K562 (cell line): ENCODE measurements around the gene TCEAL8. TPM values are rescaled to one million over a fixed set of nuclear protein-coding genes. Genes with fewer than 3 reads are reported as not detected.

Source experiments
- CXXC5 ChIP-seq: fragments of 250-450 bp; sonication (Bioruptor Pico); IDR thresholded peaks from 2 replicates; pipeline ENCODE4 v1.8.0; 2022; ENCODE audit warnings: inconsistent platforms, mild to moderate bottlenecking, moderate library complexity
- DACH1 ChIP-seq: fragments of 450-650 bp; IDR thresholded peaks from 2 replicates; pipeline ENCODE4 v1.6.1; 2018; ENCODE audit not compliant: partially characterized antibody
- DPF2 ChIP-seq: fragments of 450-650 bp; IDR thresholded peaks from 2 replicates; pipeline ENCODE4 v1.6.1; 2016
- MYBL2 ChIP-seq, 2 experiments: fragments of 450-650 bp in 1 of 2; sonication (generic) in 1 of 2; formaldehyde crosslinking in 1 of 2; IDR thresholded peaks; 2 replicates each; pipeline versions ENCODE4 v1.6.1 to v1.8.1; 2017 to 2022; ENCODE audit warnings: borderline replicate concordance in 1 of 2, inconsistent platforms in 1 of 2, low read depth in 1 of 2, mild to moderate bottlenecking in 1 of 2, missing genetic modification reagents in 1 of 2, moderate library complexity in 1 of 2
- NR4A1 ChIP-seq, 2 experiments: fragments of 250-450 bp in 1 of 2; fragments of 450-650 bp in 1 of 2; sonication (Bioruptor Pico) in 1 of 2; IDR thresholded peaks; 2 replicates each; pipeline versions ENCODE4 v1.4.0 to v1.6.1; 2016 to 2020; ENCODE audit warnings: mild to moderate bottlenecking in 2 of 2, missing compliant biosample characterization in 1 of 2, missing genetic modification characterization in 1 of 2, moderate library complexity in 1 of 2
- SRSF9 ChIP-seq: fragments of 200-400 bp; formaldehyde crosslinking; IDR thresholded peaks from 2 replicates; pipeline ENCODE4 v1.6.1; 2017; ENCODE audit warnings: low read depth, low read length, borderline replicate concordance
- TAL1 ChIP-seq: fragments of 450-650 bp; IDR thresholded peaks from 2 replicates; pipeline ENCODE4 v1.6.1; 2016; ENCODE audit warnings: mild to moderate bottlenecking
- TARDBP ChIP-seq: fragments of 450-650 bp; IDR thresholded peaks from 2 replicates; pipeline ENCODE4 v1.6.1; 2016
- TEAD2 ChIP-seq: fragments of 450-650 bp; IDR thresholded peaks from 2 replicates; pipeline ENCODE4 v1.6.1; 2016; ENCODE audit warnings: missing genetic modification characterization, control low read depth, missing compliant biosample characterization
- ZNF707 ChIP-seq: fragments of 250-450 bp; sonication (Bioruptor Pico); conservative IDR thresholded peaks from 2 replicates; pipeline ENCODE4 v1.8.0; 2022; ENCODE audit warnings: inconsistent platforms, mild to moderate bottlenecking, moderate library complexity
- polyA plus RNA-seq, 8 experiments: library from polyadenylated mRNA; depleted of rRNA in 4 of 8; stranded (reverse) in 5 of 8; unstranded in 3 of 8; fragments of >200 nt; fragmentation: Nextera tagmentation in 2 of 8; fragmentation: Illumina TruSeq in 1 of 8; extraction: Ambion mirVana in 2 of 8; extraction: Trizol in 1 of 8; gene quantifications; 2 replicates each; pipeline versions ENCODE4 v1.2.1 to v1.2.3, GENCODE V29; 2011 to 2014; ENCODE audit warnings: inconsistent platforms in 1 of 8, missing spikeins in 1 of 8
- total RNA-seq, 7 experiments: library from RNA; depleted of rRNA in 6 of 7; stranded (reverse); fragments of >200 nt in 6 of 7; fragmentation: Illumina TruSeq in 2 of 7; extraction: Trizol in 2 of 7; gene quantifications; 2 replicates each; pipeline versions ENCODE4 v1.2.1 to v1.2.3, GENCODE V29; 2011 to 2021; ENCODE audit warnings: low replicate concordance in 1 of 7
- TF ChIP-seq, protein P1 (sequence below), 3 experiments: fragments of 200-800 bp in 1 of 3; sonication (Bioruptor generic) in 1 of 3; sonication (generic) in 1 of 3; formaldehyde crosslinking in 1 of 3; IDR thresholded peaks; 2 replicates each; pipeline versions ENCODE4 v1.6.1 to v1.8.0; 2016 to 2022; ENCODE audit warnings: mild to moderate bottlenecking in 2 of 3, missing compliant biosample characterization in 2 of 3, missing genetic modification characterization in 2 of 3, missing genetic modification reagents in 1 of 3
- TF ChIP-seq, protein P2 (sequence below): fragments of 250-450 bp; sonication (Bioruptor Pico); IDR thresholded peaks from 2 replicates; pipeline ENCODE4 v1.8.0; 2022; ENCODE audit warnings: inconsistent platforms, mild to moderate bottlenecking, moderate library complexity, borderline replicate concordance
- TF ChIP-seq, protein P3 (sequence below): fragments of 250-450 bp; sonication (Bioruptor Pico); IDR thresholded peaks from 2 replicates; pipeline ENCODE4 v1.5.0; 2020; ENCODE audit warnings: mild to moderate bottlenecking, borderline replicate concordance
- TF ChIP-seq, protein P4 (sequence below): sonication (generic); formaldehyde crosslinking; IDR thresholded peaks from 2 replicates; pipeline ENCODE4 v1.8.0; 2023; ENCODE audit warnings: mild to moderate bottlenecking, missing genetic modification reagents
- TF ChIP-seq, protein P5 (sequence below): sonication (generic); formaldehyde crosslinking; IDR thresholded peaks from 2 replicates; pipeline ENCODE4 v1.8.1; 2023; ENCODE audit warnings: mild to moderate bottlenecking, missing genetic modification reagents, moderate library complexity
- TF ChIP-seq, protein P6 (sequence below), 2 experiments: fragments of 450-650 bp; conservative IDR thresholded peaks; 2 replicates each; pipeline ENCODE4 v1.6.1; 2017; ENCODE audit warnings: mild to moderate bottlenecking in 2 of 2, moderate library complexity in 2 of 2

Gene TCEAL8
- total and polyA plus RNA-seq, 9 of the 15 experiments (the other 6 are each of a cell fraction or from before 2014, with no cell fraction given) = 49.0 to 178 (median 101) TPM

DNA sequence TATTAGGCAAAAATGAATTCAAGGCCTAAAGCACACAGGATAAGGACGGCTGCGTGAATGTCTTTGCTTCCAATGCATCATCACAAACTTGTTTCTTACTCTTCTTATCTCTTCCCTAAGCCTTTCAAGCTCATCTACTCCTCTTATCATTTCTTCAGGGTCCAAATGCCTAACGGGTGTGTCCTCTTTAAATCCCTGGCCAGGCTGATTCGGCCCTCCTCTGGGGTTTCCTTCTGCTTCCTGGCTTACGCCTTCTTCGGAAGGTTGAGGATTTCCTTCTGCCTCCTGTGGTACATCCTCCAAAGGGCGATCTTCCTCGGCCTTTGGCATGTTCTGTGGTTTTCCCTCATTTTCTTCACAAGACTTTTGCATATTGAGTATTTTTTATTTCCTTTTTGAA is 1.3 kb downstream of the TCEAL8 start (continued):
- TF ChIP-seq, protein P1, sequence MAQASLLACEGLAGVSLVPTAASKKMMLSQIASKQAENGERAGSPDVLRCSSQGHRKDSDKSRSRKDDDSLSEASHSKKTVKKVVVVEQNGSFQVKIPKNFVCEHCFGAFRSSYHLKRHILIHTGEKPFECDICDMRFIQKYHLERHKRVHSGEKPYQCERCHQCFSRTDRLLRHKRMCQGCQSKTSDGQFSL (CRISPR knock-in tag; IDR thresholded peaks at IDR 0.05) = no peak
- TF ChIP-seq, protein P1 (tag; IDR thresholded peaks at IDR 0.05) = no peak
- no peak for TF ChIP-seq DACH1
- TF ChIP-seq, protein P2, sequence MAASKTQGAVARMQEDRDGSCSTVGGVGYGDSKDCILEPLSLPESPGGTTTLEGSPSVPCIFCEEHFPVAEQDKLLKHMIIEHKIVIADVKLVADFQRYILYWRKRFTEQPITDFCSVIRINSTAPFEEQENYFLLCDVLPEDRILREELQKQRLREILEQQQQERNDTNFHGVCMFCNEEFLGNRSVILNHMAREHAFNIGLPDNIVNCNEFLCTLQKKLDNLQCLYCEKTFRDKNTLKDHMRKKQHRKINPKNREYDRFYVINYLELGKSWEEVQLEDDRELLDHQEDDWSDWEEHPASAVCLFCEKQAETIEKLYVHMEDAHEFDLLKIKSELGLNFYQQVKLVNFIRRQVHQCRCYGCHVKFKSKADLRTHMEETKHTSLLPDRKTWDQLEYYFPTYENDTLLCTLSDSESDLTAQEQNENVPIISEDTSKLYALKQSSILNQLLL (CRISPR knock-in tag) = no peak
- TF ChIP-seq, protein P3, sequence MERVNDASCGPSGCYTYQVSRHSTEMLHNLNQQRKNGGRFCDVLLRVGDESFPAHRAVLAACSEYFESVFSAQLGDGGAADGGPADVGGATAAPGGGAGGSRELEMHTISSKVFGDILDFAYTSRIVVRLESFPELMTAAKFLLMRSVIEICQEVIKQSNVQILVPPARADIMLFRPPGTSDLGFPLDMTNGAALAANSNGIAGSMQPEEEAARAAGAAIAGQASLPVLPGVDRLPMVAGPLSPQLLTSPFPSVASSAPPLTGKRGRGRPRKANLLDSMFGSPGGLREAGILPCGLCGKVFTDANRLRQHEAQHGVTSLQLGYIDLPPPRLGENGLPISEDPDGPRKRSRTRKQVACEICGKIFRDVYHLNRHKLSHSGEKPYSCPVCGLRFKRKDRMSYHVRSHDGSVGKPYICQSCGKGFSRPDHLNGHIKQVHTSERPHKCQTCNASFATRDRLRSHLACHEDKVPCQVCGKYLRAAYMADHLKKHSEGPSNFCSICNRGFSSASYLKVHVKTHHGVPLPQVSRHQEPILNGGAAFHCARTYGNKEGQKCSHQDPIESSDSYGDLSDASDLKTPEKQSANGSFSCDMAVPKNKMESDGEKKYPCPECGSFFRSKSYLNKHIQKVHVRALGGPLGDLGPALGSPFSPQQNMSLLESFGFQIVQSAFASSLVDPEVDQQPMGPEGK (CRISPR knock-in tag) = no peak
- TF ChIP-seq, protein P4, sequence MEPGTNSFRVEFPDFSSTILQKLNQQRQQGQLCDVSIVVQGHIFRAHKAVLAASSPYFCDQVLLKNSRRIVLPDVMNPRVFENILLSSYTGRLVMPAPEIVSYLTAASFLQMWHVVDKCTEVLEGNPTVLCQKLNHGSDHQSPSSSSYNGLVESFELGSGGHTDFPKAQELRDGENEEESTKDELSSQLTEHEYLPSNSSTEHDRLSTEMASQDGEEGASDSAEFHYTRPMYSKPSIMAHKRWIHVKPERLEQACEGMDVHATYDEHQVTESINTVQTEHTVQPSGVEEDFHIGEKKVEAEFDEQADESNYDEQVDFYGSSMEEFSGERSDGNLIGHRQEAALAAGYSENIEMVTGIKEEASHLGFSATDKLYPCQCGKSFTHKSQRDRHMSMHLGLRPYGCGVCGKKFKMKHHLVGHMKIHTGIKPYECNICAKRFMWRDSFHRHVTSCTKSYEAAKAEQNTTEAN (CRISPR knock-in tag) = no peak
- no peak for TF ChIP-seq TARDBP
- TF ChIP-seq, protein P5, sequence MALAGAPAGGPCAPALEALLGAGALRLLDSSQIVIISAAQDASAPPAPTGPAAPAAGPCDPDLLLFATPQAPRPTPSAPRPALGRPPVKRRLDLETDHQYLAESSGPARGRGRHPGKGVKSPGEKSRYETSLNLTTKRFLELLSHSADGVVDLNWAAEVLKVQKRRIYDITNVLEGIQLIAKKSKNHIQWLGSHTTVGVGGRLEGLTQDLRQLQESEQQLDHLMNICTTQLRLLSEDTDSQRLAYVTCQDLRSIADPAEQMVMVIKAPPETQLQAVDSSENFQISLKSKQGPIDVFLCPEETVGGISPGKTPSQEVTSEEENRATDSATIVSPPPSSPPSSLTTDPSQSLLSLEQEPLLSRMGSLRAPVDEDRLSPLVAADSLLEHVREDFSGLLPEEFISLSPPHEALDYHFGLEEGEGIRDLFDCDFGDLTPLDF = no peak
- TF ChIP-seq, protein P6, sequence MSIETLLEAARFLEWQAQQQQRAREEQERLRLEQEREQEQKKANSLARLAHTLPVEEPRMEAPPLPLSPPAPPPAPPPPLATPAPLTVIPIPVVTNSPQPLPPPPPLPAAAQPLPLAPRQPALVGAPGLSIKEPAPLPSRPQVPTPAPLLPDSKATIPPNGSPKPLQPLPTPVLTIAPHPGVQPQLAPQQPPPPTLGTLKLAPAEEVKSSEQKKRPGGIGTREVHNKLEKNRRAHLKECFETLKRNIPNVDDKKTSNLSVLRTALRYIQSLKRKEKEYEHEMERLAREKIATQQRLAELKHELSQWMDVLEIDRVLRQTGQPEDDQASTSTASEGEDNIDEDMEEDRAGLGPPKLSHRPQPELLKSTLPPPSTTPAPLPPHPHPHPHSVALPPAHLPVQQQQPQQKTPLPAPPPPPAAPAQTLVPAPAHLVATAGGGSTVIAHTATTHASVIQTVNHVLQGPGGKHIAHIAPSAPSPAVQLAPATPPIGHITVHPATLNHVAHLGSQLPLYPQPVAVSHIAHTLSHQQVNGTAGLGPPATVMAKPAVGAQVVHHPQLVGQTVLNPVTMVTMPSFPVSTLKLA (conservative IDR thresholded peaks at IDR 0.05) = 0 out of 4 replicates have a peak, but pooled peaks of 1 of the 2 experiments have one; percentile 16
- TF ChIP-seq CXXC5 = 0 out of 2 replicates have a peak, but pooled peaks have one; percentile 6
- TF ChIP-seq MYBL2 (IDR thresholded peaks at IDR 0.05; ENCODE audit: low read depth) = no peak
- no peak for TF ChIP-seq MYBL2 (CRISPR knock-in tag; IDR thresholded peaks at IDR 0.05; ENCODE audit: borderline replicate concordance)
- no peak for TF ChIP-seq NR4A1 (CRISPR knock-in tag; IDR thresholded peaks at IDR 0.05)
- TF ChIP-seq NR4A1 (tag; IDR thresholded peaks at IDR 0.05) = no peak
- TF ChIP-seq TEAD2 (tag) = no peak
- peak; percentile 45; the same call in 1 of the 2 replicates for TF ChIP-seq DPF2
- no peak for TF ChIP-seq SRSF9
- peak; percentile 45 for TF ChIP-seq TAL1
- no peak for TF ChIP-seq ZNF707 (CRISPR knock-in tag)
